Measurements from ENCODE around the gene ATAD3C. TPM values are rescaled to one million over a fixed set of nuclear protein-coding genes. Genes with fewer than 3 reads are reported as not detected.

The ATAD3C gene
- total RNA-seq, 2 donors from 2014 or later = 1.1 to 1.9 TPM

Other genes with a start within 250 kb of the ATAD3C start
- 100 to 1,000 TPM in 1 of 2 donors, 10 to 100 TPM in 1; 43.6 to 250 TPM for gene TNFRSF18, start 243.1 kb upstream of the ATAD3C start, total RNA-seq
- 100 to 1,000 TPM; 166 to 176 TPM for gene TNFRSF4, start 235.5 kb upstream of the ATAD3C start, total RNA-seq
- gene SDF4, start 217.7 kb upstream of the ATAD3C start, total RNA-seq = 100 to 1,000 TPM in 1 of 2 donors, 10 to 100 TPM in 1; 68.4 to 144 TPM
- gene B3GALT6, start 217.5 kb upstream of the ATAD3C start, total RNA-seq = 10 to 100 TPM in 1 of 2 donors, 1 to 10 TPM in 1; 9.0 to 12.5 TPM
- 10 to 100 TPM in 1 of 2 donors, 1 to 10 TPM in 1; 4.0 to 17.7 TPM for gene C1QTNF12, start 203.0 kb upstream of the ATAD3C start, total RNA-seq
- 10 to 100 TPM; 59.4 to 80.5 TPM for gene UBE2J2, start 175.8 kb upstream of the ATAD3C start, total RNA-seq
- gene SCNN1D, start 169.3 kb upstream of the ATAD3C start, total RNA-seq = 10 to 100 TPM in 1 of 2 donors, 1 to 10 TPM in 1; 3.2 to 11.7 TPM
- 10 to 100 TPM; 38.3 to 52.4 TPM for gene ACAP3, start 141.8 kb upstream of the ATAD3C start, total RNA-seq
- gene PUSL1, start 141.1 kb upstream of the ATAD3C start, total RNA-seq = 10 to 100 TPM; 15.1 to 39.5 TPM
- 100 to 1,000 TPM; 119 to 142 TPM for gene INTS11, start 125.0 kb upstream of the ATAD3C start, total RNA-seq
- 10 to 100 TPM in 1 of 2 donors, 1 to 10 TPM in 1; 9.8 to 12.2 TPM for gene CPTP, start 124.9 kb upstream of the ATAD3C start, total RNA-seq
- gene TAS1R3, start 118.4 kb upstream of the ATAD3C start, total RNA-seq = under 1 TPM; 0.32 to 0.43 TPM
- gene DVL1, start 100.3 kb upstream of the ATAD3C start, total RNA-seq = 10 to 100 TPM; 41.9 to 44.8 TPM
- under 1 TPM in 1 of 2 donors, not detected in 1; 0.66 TPM for gene MXRA8, start 91.1 kb upstream of the ATAD3C start, total RNA-seq
- 100 to 1,000 TPM; 115 to 122 TPM for gene AURKAIP1, start 74.5 kb upstream of the ATAD3C start, total RNA-seq
- 100 to 1,000 TPM; 108 to 174 TPM for gene CCNL2, start 50.4 kb upstream of the ATAD3C start, total RNA-seq
- 100 to 1,000 TPM in 1 of 2 donors, 10 to 100 TPM in 1; 82.9 to 115 TPM for gene MRPL20, start 42.4 kb upstream of the ATAD3C start, total RNA-seq
- under 1 TPM in 1 of 2 donors, not detected in 1; 0.29 TPM for gene ANKRD65, start 28.4 kb upstream of the ATAD3C start, total RNA-seq
- 1 to 10 TPM in 1 of 2 donors, under 1 TPM in 1; 0.59 to 6.9 TPM for gene VWA1, start 14.0 kb upstream of the ATAD3C start, total RNA-seq
- 10 to 100 TPM; 30.1 to 33.1 TPM for gene ATAD3B, start 22.1 kb downstream of the ATAD3C start, total RNA-seq
- 10 to 100 TPM; 35.7 to 39.7 TPM for gene ATAD3A, start 62.5 kb downstream of the ATAD3C start, total RNA-seq
- gene TMEM240, start 90.9 kb downstream of the ATAD3C start, total RNA-seq = under 1 TPM; 0.41 to 0.58 TPM
- gene SSU72, start 125.2 kb downstream of the ATAD3C start, total RNA-seq = 100 to 1,000 TPM in 1 of 2 donors, 10 to 100 TPM in 1; 82.9 to 121 TPM
- gene FNDC10, start 150.4 kb downstream of the ATAD3C start, total RNA-seq = 1 to 10 TPM in 1 of 2 donors, under 1 TPM in 1; 0.18 to 2.9 TPM
- gene MIB2, start 165.8 kb downstream of the ATAD3C start, total RNA-seq = 10 to 100 TPM; 36.7 to 49.8 TPM
- gene MMP23B, start 182.5 kb downstream of the ATAD3C start, total RNA-seq = 1 to 10 TPM; 1.6 to 2.7 TPM
- gene CDK11B, start 209.3 kb downstream of the ATAD3C start, total RNA-seq = 10 to 100 TPM; 32.7 to 41.0 TPM
- 10 to 100 TPM; 19.0 to 48.5 TPM for gene SLC35E2B, start 243.1 kb downstream of the ATAD3C start, total RNA-seq